Fibroblast of pulmonary artery (primary cell): ENCODE results near the gene CREB5.

Experiments
- DNase-seq: peaks from one replicate; pipeline ENCODE4 v3.0.0-alpha.2; 2010; ENCODE audit warnings: low read depth
- H3K4me3 ChIP-seq: replicated peaks from 2 replicates; pipeline ENCODE4 v1.5.1; 2011; ENCODE audit warnings: low read depth, mild to moderate bottlenecking, control low read depth, low read length, moderate library complexity
- TF ChIP-seq, protein P1 (sequence below): IDR thresholded peaks from 2 replicates; pipeline ENCODE4 v1.5.1; 2011; ENCODE audit warnings: mild to moderate bottlenecking, control low read depth, low read length, inconsistent platforms; ENCODE audit errors: missing control alignments

CREB5 gene

DNA sequence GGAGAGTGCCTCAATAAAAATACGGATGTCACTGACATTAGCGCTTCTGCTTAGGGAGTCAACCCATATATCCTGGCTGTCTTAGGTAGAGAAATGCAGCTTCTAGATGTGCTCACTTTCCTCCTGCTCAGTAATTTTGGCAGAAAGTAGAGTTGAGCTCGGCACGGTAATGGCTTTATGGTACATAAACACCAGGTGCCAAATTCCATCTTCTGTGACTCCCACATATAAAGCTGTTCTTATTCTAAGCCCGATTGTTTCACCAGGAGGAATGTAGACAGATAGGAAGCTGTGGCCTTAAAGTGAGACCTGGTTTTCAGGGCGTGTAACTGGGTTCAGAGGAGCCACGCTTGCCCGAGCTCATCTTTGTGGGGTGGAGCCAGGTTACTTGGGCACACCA is 143.7 kb downstream of the CREB5 start:
- no peak for DNase-seq
- H3K4me3 ChIP-seq: no peak overlapping the region
- TF ChIP-seq, protein P1, sequence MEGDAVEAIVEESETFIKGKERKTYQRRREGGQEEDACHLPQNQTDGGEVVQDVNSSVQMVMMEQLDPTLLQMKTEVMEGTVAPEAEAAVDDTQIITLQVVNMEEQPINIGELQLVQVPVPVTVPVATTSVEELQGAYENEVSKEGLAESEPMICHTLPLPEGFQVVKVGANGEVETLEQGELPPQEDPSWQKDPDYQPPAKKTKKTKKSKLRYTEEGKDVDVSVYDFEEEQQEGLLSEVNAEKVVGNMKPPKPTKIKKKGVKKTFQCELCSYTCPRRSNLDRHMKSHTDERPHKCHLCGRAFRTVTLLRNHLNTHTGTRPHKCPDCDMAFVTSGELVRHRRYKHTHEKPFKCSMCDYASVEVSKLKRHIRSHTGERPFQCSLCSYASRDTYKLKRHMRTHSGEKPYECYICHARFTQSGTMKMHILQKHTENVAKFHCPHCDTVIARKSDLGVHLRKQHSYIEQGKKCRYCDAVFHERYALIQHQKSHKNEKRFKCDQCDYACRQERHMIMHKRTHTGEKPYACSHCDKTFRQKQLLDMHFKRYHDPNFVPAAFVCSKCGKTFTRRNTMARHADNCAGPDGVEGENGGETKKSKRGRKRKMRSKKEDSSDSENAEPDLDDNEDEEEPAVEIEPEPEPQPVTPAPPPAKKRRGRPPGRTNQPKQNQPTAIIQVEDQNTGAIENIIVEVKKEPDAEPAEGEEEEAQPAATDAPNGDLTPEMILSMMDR: no peak

DNA sequence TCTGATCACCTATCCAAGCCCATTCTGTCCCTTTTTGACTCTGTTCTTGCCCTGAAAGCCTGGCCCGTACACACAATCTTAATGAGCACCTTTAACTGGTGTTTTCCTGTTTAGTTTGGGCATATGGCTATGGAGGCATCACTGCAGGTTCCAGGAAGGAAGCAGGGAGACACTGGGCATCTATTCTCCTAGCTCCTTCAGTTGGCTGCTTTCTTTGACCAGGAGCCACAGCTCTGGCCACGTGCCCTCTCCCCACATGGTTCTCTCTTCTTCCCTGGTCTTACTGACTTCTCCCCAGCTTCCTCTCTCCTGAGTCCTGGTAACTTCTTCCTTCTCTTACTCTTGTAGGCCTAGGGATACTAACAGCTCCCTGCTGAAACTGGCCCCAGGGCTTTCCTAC is 144.4 kb downstream of the CREB5 start:
- DNase-seq: no peak
- TF ChIP-seq, protein P1: no peak
- no peak overlapping the region for H3K4me3 ChIP-seq

GRCh38 chr7:28558236-28558635 is 145.9 kb downstream of the CREB5 start:
- no peak overlapping the region for H3K4me3 ChIP-seq
- TF ChIP-seq, protein P1: no peak
- no peak for DNase-seq

GRCh38 chr7:28560767-28561166 is 148.4 kb downstream of the CREB5 start:
- TF ChIP-seq, protein P1: no peak
- DNase-seq: no peak
- no peak overlapping the region for H3K4me3 ChIP-seq

- H3K4me3 ChIP-seq: no peak overlapping the region
- DNase-seq: no peak
- TF ChIP-seq, protein P1: no peak
These were observed 151.7 kb downstream of the CREB5 start for GRCh38 chr7:28564033-28564432.

DNA sequence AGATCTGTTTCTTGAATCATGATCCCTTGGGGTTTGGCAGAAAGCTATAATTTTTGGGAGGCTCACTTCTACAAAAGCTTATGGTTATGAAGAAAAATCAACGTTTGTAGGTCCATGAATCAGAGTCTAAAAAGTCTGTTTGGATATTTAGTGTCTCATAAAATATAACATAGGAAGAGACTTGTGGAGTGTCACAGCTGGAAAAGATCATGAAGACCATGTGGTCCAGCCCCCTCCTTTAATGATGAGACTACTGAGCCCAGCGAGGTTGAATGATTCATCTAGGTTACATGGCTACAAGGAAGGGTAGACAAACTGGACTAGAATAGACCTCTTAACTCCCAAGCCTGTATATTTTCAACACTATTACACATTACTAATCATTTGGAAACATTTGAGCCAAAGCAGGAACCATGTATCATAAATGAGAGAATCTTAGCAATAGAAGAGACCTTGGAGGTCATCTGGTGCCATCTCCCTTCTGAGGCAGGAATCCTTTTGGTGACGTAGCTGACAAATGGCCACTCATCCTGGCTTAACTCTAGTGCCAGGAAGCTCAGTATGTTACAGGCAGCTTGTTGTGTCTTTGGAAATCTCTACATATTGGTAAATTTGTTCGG is 152.5 kb downstream of the CREB5 start:
- no peak for DNase-seq
- no peak overlapping the region for H3K4me3 ChIP-seq
- TF ChIP-seq, protein P1: no peak

DNA sequence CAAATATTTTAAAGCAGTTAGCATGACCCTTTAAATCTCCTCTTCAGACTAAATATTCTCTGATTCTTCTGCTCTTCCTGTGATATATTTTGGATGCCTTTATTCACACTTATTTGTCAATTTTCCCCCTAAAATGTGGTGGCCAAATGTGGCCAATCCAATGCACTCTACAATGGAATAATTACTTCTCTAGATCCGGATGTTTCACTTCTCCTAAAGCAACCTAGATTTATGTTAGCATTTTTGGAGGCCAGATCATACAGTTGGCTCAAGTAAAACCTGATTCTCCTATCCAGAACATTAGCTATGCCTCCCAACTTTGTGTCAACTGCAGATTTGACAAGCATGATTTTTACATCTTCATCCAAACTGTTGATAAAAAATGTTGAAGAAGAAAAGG is 153.7 kb downstream of the CREB5 start:
- DNase-seq: no peak
- TF ChIP-seq, protein P1: no peak
- H3K4me3 ChIP-seq: no peak overlapping the region
